ENCODE measurements around the gene MDC1. TPM values are rescaled to one million over a fixed set of nuclear protein-coding genes. Genes with fewer than 3 reads are reported as not detected.
"Not testable (repeated sequence)": the region's sequence is repeated elsewhere in the genome, so short reads cannot be mapped to it uniquely, and the experiment has no call there.

Gene MDC1
- total RNA-seq, 1 donor from 2014 or later = 25.2 TPM

GRCh38 chr6:30764490-30765043 lies 47.5 kb upstream of the MDC1 start:
- Mint-ChIP-seq H3K27ac (ENCODE audit: unreplicated experiment) (peak overlapping the region; percentile 91), H3K4me1 (ENCODE audit: low read depth, unreplicated experiment) (peaks cover 62% of the 10 kb centered on the region), H3K4me3 (ENCODE audit: unreplicated experiment) (peak overlapping the region; percentile 17)
- not testable (repeated sequence) for H3K27me3 Mint-ChIP-seq (ENCODE audit: low read depth, unreplicated experiment); H3K27me3 ChIP-seq (ENCODE audit: insufficient read depth, low read length); H3K9me3 Mint-ChIP-seq (ENCODE audit: unreplicated experiment); FAIRE-seq; H3K4me3 ChIP-seq (ENCODE audit: insufficient read depth, low read depth, low read length); H3K79me2 ChIP-seq (ENCODE audit: insufficient read depth, low read length); H3K36me3 ChIP-seq (ENCODE audit: insufficient read depth, low read length); H4K20me1 ChIP-seq (ENCODE audit: insufficient read depth, low read length); H3K36me3 Mint-ChIP-seq (ENCODE audit: low read depth, unreplicated experiment); H2AFZ ChIP-seq (ENCODE audit: low read depth, low read length); DNase-seq (ENCODE audit: low read depth); H3K9me3 ChIP-seq (ENCODE audit: insufficient read depth, low read depth, low read length)
- peak overlapping the region; percentile 57 for H3K4me2 ChIP-seq (ENCODE audit: low read length)
- H3K9ac ChIP-seq (ENCODE audit: low read length) = peak overlapping the region; percentile 74
- peak overlapping the region; percentile 92 for H3K27ac ChIP-seq (ENCODE audit: low read depth, low read length)
- peaks cover 37% of the 10 kb centered on the region for H3K4me1 ChIP-seq (ENCODE audit: insufficient read depth, low read length)

- no peaks in the 10 kb centered on the region for H3K79me2 ChIP-seq (ENCODE audit: insufficient read depth, low read length)
- H3K27me3 ChIP-seq (ENCODE audit: insufficient read depth, low read length) = no peaks in the 10 kb centered on the region
- H2AFZ ChIP-seq (ENCODE audit: low read depth, low read length) = no peak overlapping the region
- H3K9ac ChIP-seq (ENCODE audit: low read length) = peak overlapping the region; percentile 74
- H3K4me1 ChIP-seq (ENCODE audit: insufficient read depth, low read length) = peaks cover 35% of the 10 kb centered on the region
- H4K20me1 ChIP-seq (ENCODE audit: insufficient read depth, low read length) = no peaks in the 10 kb centered on the region
- TF ChIP-seq EZH2 (IDR thresholded peaks at IDR 0.05; ENCODE audit: insufficient read depth, low read length) (no peak), CTCF (IDR thresholded peaks at IDR 0.05; ENCODE audit: insufficient read depth, low read depth, low read length) (peak; percentile 22)
- H3K36me3 ChIP-seq (ENCODE audit: insufficient read depth, low read length) = no peaks in the 10 kb centered on the region
- H3K27ac Mint-ChIP-seq (ENCODE audit: unreplicated experiment) = peak overlapping the region; percentile 91
- DNase-seq (ENCODE audit: low read depth) (peak; percentile 87), FAIRE-seq (no peak)
- H3K9me3 ChIP-seq (ENCODE audit: insufficient read depth, low read depth, low read length) = no peaks in the 10 kb centered on the region
- H3K27me3 Mint-ChIP-seq (ENCODE audit: low read depth, unreplicated experiment) = no peaks in the 10 kb centered on the region
- H3K4me1 Mint-ChIP-seq (ENCODE audit: low read depth, unreplicated experiment) = peaks cover 63% of the 10 kb centered on the region
- no peaks in the 10 kb centered on the region for H3K36me3 Mint-ChIP-seq (ENCODE audit: low read depth, unreplicated experiment)
- no peak overlapping the region for H3K4me3 ChIP-seq (ENCODE audit: insufficient read depth, low read depth, low read length)
- peak overlapping the region; percentile 92 for H3K27ac ChIP-seq (ENCODE audit: low read depth, low read length)
- peak overlapping the region; percentile 57 for H3K4me2 ChIP-seq (ENCODE audit: low read length)
- no peaks in the 10 kb centered on the region for H3K9me3 Mint-ChIP-seq (ENCODE audit: unreplicated experiment)
- no peak overlapping the region for H3K4me3 Mint-ChIP-seq (ENCODE audit: unreplicated experiment)
Observed at GRCh38 chr6:30763618-30764489, 46.8 kb upstream of the MDC1 start.

GRCh38 chr6:30763155-30763617 lies 46.1 kb upstream of the MDC1 start:
- no peaks in the 10 kb centered on the region for H3K9me3 Mint-ChIP-seq (ENCODE audit: unreplicated experiment)
- Histone ChIP-seq H3K9ac (ENCODE audit: low read length) (peak overlapping the region; percentile 74), H3K79me2 (ENCODE audit: insufficient read depth, low read length) (no peaks in the 10 kb centered on the region), H3K4me3 (ENCODE audit: insufficient read depth, low read depth, low read length) (no peak overlapping the region), H3K27me3 (ENCODE audit: insufficient read depth, low read length) (no peaks in the 10 kb centered on the region), H3K4me2 (ENCODE audit: low read length) (peak overlapping the region; percentile 57), H2AFZ (ENCODE audit: low read depth, low read length) (no peak overlapping the region), H4K20me1 (ENCODE audit: insufficient read depth, low read length) (no peaks in the 10 kb centered on the region), H3K27ac (ENCODE audit: low read depth, low read length) (peak overlapping the region; percentile 92), H3K36me3 (ENCODE audit: insufficient read depth, low read length) (no peaks in the 10 kb centered on the region), H3K4me1 (ENCODE audit: insufficient read depth, low read length) (peaks cover 32% of the 10 kb centered on the region), H3K9me3 (ENCODE audit: insufficient read depth, low read depth, low read length) (no peaks in the 10 kb centered on the region)
- peak overlapping the region; percentile 91 for H3K27ac Mint-ChIP-seq (ENCODE audit: unreplicated experiment)
- DNase-seq (ENCODE audit: low read depth) (no peak), FAIRE-seq (no peak)
- no peaks in the 10 kb centered on the region for H3K27me3 Mint-ChIP-seq (ENCODE audit: low read depth, unreplicated experiment)
- H3K4me3 Mint-ChIP-seq (ENCODE audit: unreplicated experiment) = no peak overlapping the region
- TF ChIP-seq EZH2 (IDR thresholded peaks at IDR 0.05; ENCODE audit: insufficient read depth, low read length) = no peak
- TF ChIP-seq CTCF (IDR thresholded peaks at IDR 0.05; ENCODE audit: insufficient read depth, low read depth, low read length) = no peak
- H3K36me3 Mint-ChIP-seq (ENCODE audit: low read depth, unreplicated experiment) = no peaks in the 10 kb centered on the region
- peaks cover 60% of the 10 kb centered on the region for H3K4me1 Mint-ChIP-seq (ENCODE audit: low read depth, unreplicated experiment)

All from astrocyte (in vitro differentiated cells and primary cell).